ENCODE results near the gene GPC5.

The GPC5 gene

GRCh38 chr13:91554101-91554500 is 155.7 kb downstream of the GPC5 start:
- no peaks in the 10 kb centered on the region for H3K79me2 ChIP-seq (ENCODE audit: insufficient read depth, low read length)
- H3K36me3 ChIP-seq (ENCODE audit: insufficient read depth, low read length), result no peaks in the 10 kb centered on the region
- H3K27ac ChIP-seq (ENCODE audit: low read depth, low read length, poor library complexity, severe bottlenecking), result no peak overlapping the region
- H3K4me1 ChIP-seq (ENCODE audit: insufficient read depth, low read length, severe bottlenecking), result no peaks in the 10 kb centered on the region
- no peak overlapping the region for H3K4me2 ChIP-seq (ENCODE audit: low read length)
- no peak overlapping the region for H3K4me3 ChIP-seq (ENCODE audit: low read depth, low read length, poor library complexity, severe bottlenecking)
- no peaks in the 10 kb centered on the region for H3F3A ChIP-seq (ENCODE audit: insufficient read depth, low read length)
- no peak for TF ChIP-seq CTCF (IDR thresholded peaks at IDR 0.05; ENCODE audit: low read length)
- no peak for TF ChIP-seq EZH2 (IDR thresholded peaks at IDR 0.05; ENCODE audit: borderline replicate concordance, low read length)
- no peak overlapping the region for H2AFZ ChIP-seq (ENCODE audit: low read length)
- H3K9ac ChIP-seq (ENCODE audit: low read length), result no peak overlapping the region
- no peaks in the 10 kb centered on the region for H3K9me2 ChIP-seq (ENCODE audit: low read depth, low read length)
- H3K27me3 ChIP-seq (ENCODE audit: insufficient read depth, low read length), result no peaks in the 10 kb centered on the region
- H4K20me1 ChIP-seq (ENCODE audit: insufficient read depth, low read length), result no peaks in the 10 kb centered on the region
- no peaks in the 10 kb centered on the region for H3K9me3 ChIP-seq (ENCODE audit: low read length)

- Histone ChIP-seq H4K20me1 (ENCODE audit: insufficient read depth, low read length) (no peaks in the 10 kb centered on the region), H3K27me3 (ENCODE audit: insufficient read depth, low read length) (no peaks in the 10 kb centered on the region), H3K9me3 (ENCODE audit: low read length) (no peaks in the 10 kb centered on the region), H3K9me2 (ENCODE audit: low read depth, low read length) (no peaks in the 10 kb centered on the region), H3K4me3 (ENCODE audit: low read depth, low read length, poor library complexity, severe bottlenecking) (no peak overlapping the region), H3K27ac (ENCODE audit: low read depth, low read length, poor library complexity, severe bottlenecking) (no peak overlapping the region), H3K36me3 (ENCODE audit: insufficient read depth, low read length) (no peaks in the 10 kb centered on the region), H3F3A (ENCODE audit: insufficient read depth, low read length) (no peaks in the 10 kb centered on the region), H3K4me2 (ENCODE audit: low read length) (no peak overlapping the region), H3K9ac (ENCODE audit: low read length) (no peak overlapping the region), H3K4me1 (ENCODE audit: insufficient read depth, low read length, severe bottlenecking) (no peaks in the 10 kb centered on the region), H3K79me2 (ENCODE audit: insufficient read depth, low read length) (no peaks in the 10 kb centered on the region), H2AFZ (ENCODE audit: low read length) (no peak overlapping the region)
- no peak for TF ChIP-seq CTCF (IDR thresholded peaks at IDR 0.05; ENCODE audit: low read length)
- TF ChIP-seq EZH2 (IDR thresholded peaks at IDR 0.05; ENCODE audit: borderline replicate concordance, low read length), result no peak
Measured at GRCh38 chr13:91557328-91558090, 159.1 kb downstream of the GPC5 start.

GRCh38 chr13:91563799-91564198 is 165.4 kb downstream of the GPC5 start:
- no peak overlapping the region for H2AFZ ChIP-seq (ENCODE audit: low read length)
- H3K4me3 ChIP-seq (ENCODE audit: low read depth, low read length, poor library complexity, severe bottlenecking), result no peak overlapping the region
- no peaks in the 10 kb centered on the region for H3K36me3 ChIP-seq (ENCODE audit: insufficient read depth, low read length)
- no peaks in the 10 kb centered on the region for H3K4me1 ChIP-seq (ENCODE audit: insufficient read depth, low read length, severe bottlenecking)
- H3K27ac ChIP-seq (ENCODE audit: low read depth, low read length, poor library complexity, severe bottlenecking), result no peak overlapping the region
- H3F3A ChIP-seq (ENCODE audit: insufficient read depth, low read length), result no peaks in the 10 kb centered on the region
- H4K20me1 ChIP-seq (ENCODE audit: insufficient read depth, low read length), result no peaks in the 10 kb centered on the region
- H3K9me2 ChIP-seq (ENCODE audit: low read depth, low read length), result no peaks in the 10 kb centered on the region
- no peaks in the 10 kb centered on the region; the same call in 1 of the 2 replicates for H3K79me2 ChIP-seq (ENCODE audit: insufficient read depth, low read length)
- H3K9me3 ChIP-seq (ENCODE audit: low read length), result no peaks in the 10 kb centered on the region
- no peaks in the 10 kb centered on the region for H3K27me3 ChIP-seq (ENCODE audit: insufficient read depth, low read length)
- H3K4me2 ChIP-seq (ENCODE audit: low read length), result no peak overlapping the region
- TF ChIP-seq CTCF (IDR thresholded peaks at IDR 0.05; ENCODE audit: low read length) (no peak), EZH2 (IDR thresholded peaks at IDR 0.05; ENCODE audit: borderline replicate concordance, low read length) (no peak)
- H3K9ac ChIP-seq (ENCODE audit: low read length), result no peak overlapping the region

All from OCI-LY1 (cell line).